Mesenchymal stem cell (in vitro differentiated cells and primary cell): ENCODE data around the gene ZAR1.

Source experiments
- DNase-seq: peaks from one replicate; pipeline ENCODE4 v3.0.0-alpha.2; 2013
- H2AFZ ChIP-seq: one replicate; pipeline ENCODE4 v1.6.1; 2013; ENCODE audit warnings: low read depth, mild to moderate bottlenecking, control low read depth, inconsistent platforms, low read length, moderate library complexity
- H2AK5ac ChIP-seq: 2 replicates; pipeline ENCODE4 v1.6.1; 2013; ENCODE audit warnings: low read length, moderate library complexity, mild to moderate bottlenecking, inconsistent platforms; ENCODE audit not compliant: severe bottlenecking
- H2BK120ac ChIP-seq: one replicate; pipeline ENCODE4 v1.6.1; 2013; ENCODE audit warnings: low read depth, mild to moderate bottlenecking, inconsistent platforms, low read length, moderate library complexity
- H2BK12ac ChIP-seq, 2 experiments: one replicate each; pipeline ENCODE4 v1.6.1; 2013; ENCODE audit warnings: inconsistent platforms in 2 of 2, low read length in 2 of 2, mild to moderate bottlenecking in 2 of 2, moderate library complexity in 2 of 2, control low read depth in 1 of 2
- H2BK15ac ChIP-seq: one replicate; pipeline ENCODE4 v1.6.1; 2013; ENCODE audit warnings: mild to moderate bottlenecking, low read depth, inconsistent platforms; ENCODE audit not compliant: poor library complexity, severe bottlenecking
- H2BK5ac ChIP-seq: 2 replicates; pipeline ENCODE4 v1.6.1; 2013; ENCODE audit warnings: low read depth, mild to moderate bottlenecking, low read length, control low read depth, inconsistent platforms; ENCODE audit not compliant: poor library complexity, severe bottlenecking
- H3K14ac ChIP-seq, 2 experiments: one replicate each; pipeline ENCODE4 v1.6.1; 2013; ENCODE audit warnings: inconsistent platforms in 2 of 2, low read length in 2 of 2, control low read depth in 1 of 2, mild to moderate bottlenecking in 1 of 2, moderate library complexity in 1 of 2
- H3K18ac ChIP-seq, 2 experiments: one replicate each; pipeline ENCODE4 v1.6.1; 2013; ENCODE audit warnings: inconsistent platforms in 2 of 2, low read length in 2 of 2, control low read depth in 1 of 2, low read depth in 1 of 2, mild to moderate bottlenecking in 1 of 2
- H3K23ac ChIP-seq, 2 experiments: one replicate each; pipeline ENCODE4 v1.6.1; 2013; ENCODE audit warnings: inconsistent platforms in 2 of 2, low read length in 2 of 2, mild to moderate bottlenecking in 2 of 2, moderate library complexity in 2 of 2, control low read depth in 1 of 2
- H3K27ac ChIP-seq: 2 replicates; pipeline ENCODE4 v1.5.1; 2013; ENCODE audit warnings: mild to moderate bottlenecking, moderate library complexity, low read length, control low read depth, inconsistent platforms; ENCODE audit not compliant: poor library complexity, severe bottlenecking
- H3K27me3 ChIP-seq, 2 experiments: 2 replicates each; pipeline versions ENCODE4 v1.6.1 to v1.7.0; 2013; ENCODE audit warnings: low read length in 2 of 2, mild to moderate bottlenecking in 2 of 2, moderate library complexity in 2 of 2, control low read depth in 1 of 2, inconsistent platforms in 1 of 2; ENCODE audit not compliant: control insufficient read depth in 1 of 2, insufficient read depth in 1 of 2
- H3K36me3 ChIP-seq, 2 experiments: 2 replicates each; pipeline versions ENCODE4 v1.6.1 to v1.7.0; 2013; ENCODE audit warnings: low read length in 2 of 2, control low read depth in 1 of 2, inconsistent platforms in 1 of 2, low read depth in 1 of 2, mild to moderate bottlenecking in 1 of 2; ENCODE audit not compliant: insufficient read depth in 2 of 2, control insufficient read depth in 1 of 2
- H3K4ac ChIP-seq, 2 experiments: one replicate each; pipeline ENCODE4 v1.6.1; 2013; ENCODE audit warnings: inconsistent platforms in 2 of 2, low read length in 2 of 2, mild to moderate bottlenecking in 2 of 2, moderate library complexity in 2 of 2, control low read depth in 1 of 2, low read depth in 1 of 2
- H3K4me1 ChIP-seq: 2 replicates; pipeline ENCODE4 v1.6.1; 2013; ENCODE audit warnings: low read depth, low read length, control low read depth; ENCODE audit not compliant: control insufficient read depth, insufficient read depth
- H3K4me2 ChIP-seq: 2 replicates; pipeline ENCODE4 v1.6.1; 2013; ENCODE audit warnings: low read length, mild to moderate bottlenecking, inconsistent platforms; ENCODE audit not compliant: poor library complexity, severe bottlenecking
- H3K4me3 ChIP-seq, 2 experiments: 2 replicates each; pipeline versions ENCODE4 v1.5.1 to v1.7.0; 2013; ENCODE audit warnings: low read length in 2 of 2, mild to moderate bottlenecking in 2 of 2, control low read depth in 1 of 2, low read depth in 1 of 2; ENCODE audit not compliant: insufficient read depth in 1 of 2
- H3K79me1 ChIP-seq: replicated peaks from 2 replicates; pipeline ENCODE4 v1.6.1; 2013; ENCODE audit warnings: mild to moderate bottlenecking, control low read depth, low read length, inconsistent platforms; ENCODE audit not compliant: poor library complexity, severe bottlenecking
- H3K9ac ChIP-seq: 2 replicates; pipeline ENCODE4 v1.7.0; 2013; ENCODE audit warnings: mild to moderate bottlenecking, low read length, moderate library complexity
- H3K9me3 ChIP-seq: 2 replicates; pipeline ENCODE4 v1.7.0; 2013; ENCODE audit warnings: mild to moderate bottlenecking, low read length; ENCODE audit not compliant: control insufficient read depth
- H4K8ac ChIP-seq: one replicate; pipeline ENCODE4 v1.6.1; 2013; ENCODE audit warnings: inconsistent platforms, mild to moderate bottlenecking, low read length, moderate library complexity
- H4K91ac ChIP-seq: one replicate; pipeline ENCODE4 v1.6.1; 2013; ENCODE audit warnings: mild to moderate bottlenecking, low read length, inconsistent platforms
- WGBS: methylation state at CpG from one replicate; pipeline ENCODE4 v1.1.7; 2013; ENCODE audit warnings: mixed read lengths; 5-methylcytosine and 5-hydroxymethylcytosine counted together

Gene ZAR1

DNA sequence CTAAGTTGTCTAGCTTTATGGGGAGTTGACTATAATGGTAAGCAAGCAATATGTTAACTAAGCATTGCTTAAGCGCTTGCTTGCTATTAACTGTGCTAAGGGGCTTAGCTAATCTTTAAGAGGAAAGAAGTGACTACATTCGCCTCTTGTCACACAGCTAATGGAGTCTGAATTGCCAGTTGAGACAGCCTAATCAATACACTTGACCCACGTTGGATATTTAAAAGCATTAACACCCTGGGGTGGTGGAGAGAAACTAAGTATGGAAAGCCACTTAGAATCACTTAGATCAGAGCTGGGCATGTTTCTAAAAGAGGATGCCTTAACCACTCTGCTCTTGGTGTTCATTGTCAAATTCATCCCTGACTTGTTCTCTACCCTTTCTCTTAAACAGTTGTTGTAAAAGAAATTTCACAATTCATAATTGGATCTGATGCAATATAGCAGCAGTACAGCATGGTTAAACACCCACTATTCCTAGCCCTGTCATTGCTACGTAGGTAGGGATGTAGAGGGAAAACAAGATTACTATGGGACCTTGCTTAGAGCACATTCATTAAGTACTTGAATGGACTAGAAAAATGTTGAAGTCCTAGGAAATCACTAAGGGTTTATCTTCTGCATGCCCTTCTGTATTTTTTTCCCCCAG is 3.5 kb downstream of the ZAR1 start:
- H3K23ac ChIP-seq = no peak overlapping the region
- H3K9ac ChIP-seq = no peak overlapping the region
- no peak overlapping the region for H2BK120ac ChIP-seq
- H3K27ac ChIP-seq = no peak overlapping the region
- no peak overlapping the region for H3K4ac ChIP-seq
- H2BK15ac ChIP-seq = no peak overlapping the region
- H3K18ac ChIP-seq = no peak overlapping the region
- H2BK12ac ChIP-seq = no peak overlapping the region
- peaks cover 23 to 46% of the 10 kb centered on the region in 2 experiments for H3K27me3 ChIP-seq
- peaks cover 5 to 7% of the 10 kb centered on the region in 2 experiments for H3K36me3 ChIP-seq
- no peak overlapping the region for H4K8ac ChIP-seq
- H3K4me2 ChIP-seq = no peak overlapping the region
- no peak overlapping the region for H4K91ac ChIP-seq
- DNase-seq = no peak
- no peak overlapping the region for H3K4me3 ChIP-seq
- H2BK5ac ChIP-seq = no peak overlapping the region
- 87% methylated on average over 3 of the region's 4 CpGs for WGBS
- H3K9me3 ChIP-seq = no peaks in the 10 kb centered on the region
- no peak overlapping the region for H2AFZ ChIP-seq
- H3K79me1 ChIP-seq = no peaks in the 10 kb centered on the region
- peaks cover 12% of the 10 kb centered on the region for H3K4me1 ChIP-seq
- H3K14ac ChIP-seq = no peak overlapping the region
- no peak overlapping the region for H2AK5ac ChIP-seq

DNA sequence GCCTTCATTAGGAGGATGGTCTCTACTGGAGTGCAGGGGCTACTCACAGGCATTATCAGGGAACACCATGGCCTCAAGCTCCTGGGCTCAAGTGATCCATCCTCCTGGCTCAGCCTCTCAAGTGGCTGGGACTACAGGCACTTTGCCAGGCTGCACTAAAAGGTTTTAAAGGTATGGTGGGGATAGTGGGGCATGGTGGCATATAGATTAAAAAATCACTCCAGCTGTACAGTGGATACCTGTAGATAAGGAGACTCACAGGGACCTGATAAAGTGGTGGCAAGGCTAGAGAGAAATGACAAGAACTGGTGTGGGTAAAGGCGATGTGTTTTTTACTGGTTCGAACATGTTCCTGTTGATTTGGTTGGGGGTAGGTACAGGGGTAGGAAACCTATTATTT is 5.9 kb downstream of the ZAR1 start:
- H3K14ac ChIP-seq = no peak overlapping the region
- no peak overlapping the region for H3K27ac ChIP-seq
- H3K36me3 ChIP-seq = peaks cover 7 to 23% of the 10 kb centered on the region in 2 experiments
- H3K4ac ChIP-seq = no peak overlapping the region
- H3K27me3 ChIP-seq = peaks cover 12 to 22% of the 10 kb centered on the region in 2 experiments
- no peak overlapping the region for H2BK120ac ChIP-seq
- peaks cover under 1% of the 10 kb centered on the region for H3K4me1 ChIP-seq
- H4K91ac ChIP-seq = no peak overlapping the region
- no peak overlapping the region for H2BK5ac ChIP-seq
- H2AFZ ChIP-seq = no peak overlapping the region
- H3K79me1 ChIP-seq = no peaks in the 10 kb centered on the region
- no peak overlapping the region for H2BK15ac ChIP-seq
- no peaks in the 10 kb centered on the region for H3K9me3 ChIP-seq
- no peak overlapping the region for H3K23ac ChIP-seq
- H2AK5ac ChIP-seq = no peak overlapping the region
- H3K4me3 ChIP-seq = no peak overlapping the region
- no peak overlapping the region for H2BK12ac ChIP-seq
- 100% methylated on average over 2 of the region's 2 CpGs for WGBS
- H3K4me2 ChIP-seq = no peak overlapping the region
- H3K18ac ChIP-seq = no peak overlapping the region
- no peak overlapping the region for H3K9ac ChIP-seq
- H4K8ac ChIP-seq = no peak overlapping the region
- DNase-seq = no peak

DNA sequence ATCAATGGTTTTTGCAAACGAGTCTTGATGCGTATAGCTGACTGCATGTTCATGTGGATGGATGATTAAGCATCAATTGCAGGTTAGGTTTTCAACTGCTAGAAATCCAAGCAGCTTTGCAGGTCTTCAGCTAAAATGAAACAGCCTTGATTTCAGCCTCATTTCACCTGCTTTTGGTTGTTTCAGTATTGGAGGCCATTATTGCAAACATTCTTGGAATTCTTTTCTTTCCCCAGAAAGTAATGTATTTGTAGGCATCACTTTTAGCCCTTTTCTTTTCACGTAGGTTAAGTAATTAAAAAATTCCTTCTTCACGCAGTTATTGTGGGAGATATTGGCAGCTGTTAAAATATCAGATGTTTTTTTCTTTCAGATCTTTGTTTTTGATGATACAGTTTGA is 8.8 kb downstream of the ZAR1 start:
- Histone ChIP-seq H3K4me1 (no peaks in the 10 kb centered on the region), H3K4me2 (no peak overlapping the region), H3K79me1 (no peaks in the 10 kb centered on the region), H3K27ac (no peak overlapping the region), H2AFZ (no peak overlapping the region), H3K4me3 (no peak overlapping the region), H2AK5ac (no peak overlapping the region), H2BK120ac (no peak overlapping the region), H4K8ac (no peak overlapping the region), H2BK12ac (no peak overlapping the region), H3K9me3 (no peaks in the 10 kb centered on the region), H3K4ac (no peak overlapping the region), H3K36me3 (peaks cover 9 to 31% of the 10 kb centered on the region in 2 experiments), H3K27me3 (no peaks in the 10 kb centered on the region), H3K23ac (no peak overlapping the region), H3K18ac (no peak overlapping the region), H2BK5ac (no peak overlapping the region), H4K91ac (no peak overlapping the region), H2BK15ac (no peak overlapping the region), H3K9ac (no peak overlapping the region), H3K14ac (no peak overlapping the region)
- no peak for DNase-seq
- 100% methylated on average over 4 of the region's 4 CpGs for WGBS

DNA sequence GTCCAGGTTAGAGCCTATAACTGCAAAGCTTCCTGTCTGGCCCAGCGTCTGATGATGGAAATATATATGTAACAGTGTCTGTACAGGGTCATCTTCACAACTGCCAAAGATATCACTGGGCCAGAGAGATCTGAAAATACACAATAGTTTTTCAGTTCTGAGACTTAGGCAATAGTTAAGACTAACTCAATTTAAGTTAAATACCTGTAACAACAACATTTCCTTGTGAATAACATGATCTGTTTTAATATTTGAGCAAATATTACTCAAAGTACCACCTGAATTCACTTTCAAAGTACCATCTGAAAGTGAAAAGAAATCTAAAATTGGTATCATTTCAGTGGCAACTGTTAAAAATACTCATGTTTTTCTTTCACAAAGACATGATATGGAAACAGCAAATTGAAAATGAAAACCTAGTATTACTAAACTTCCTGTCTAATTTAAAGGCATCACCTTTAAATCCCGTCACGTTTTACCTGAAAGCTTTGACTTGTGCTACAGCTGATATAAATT is 9.6 kb downstream of the ZAR1 start:
- Histone ChIP-seq H4K8ac (no peak overlapping the region), H2BK12ac (no peak overlapping the region), H2AK5ac (no peak overlapping the region), H3K36me3 (peaks cover 9 to 34% of the 10 kb centered on the region in 2 experiments), H2BK5ac (no peak overlapping the region), H3K4me2 (no peak overlapping the region), H3K9me3 (no peaks in the 10 kb centered on the region), H2BK15ac (no peak overlapping the region), H3K18ac (no peak overlapping the region), H3K4me3 (no peak overlapping the region), H3K27ac (no peak overlapping the region), H3K4ac (no peak overlapping the region), H3K27me3 (no peaks in the 10 kb centered on the region), H3K14ac (no peak overlapping the region), H3K4me1 (no peaks in the 10 kb centered on the region), H2BK120ac (no peak overlapping the region), H3K9ac (no peak overlapping the region), H3K23ac (no peak overlapping the region), H3K79me1 (no peaks in the 10 kb centered on the region), H4K91ac (no peak overlapping the region), H2AFZ (no peak overlapping the region)
- WGBS = 89% methylated on average over 1 of the region's 3 CpGs
- no peak for DNase-seq
